Right renal cortex interstitium (tissue), 3 donors: ENCODE measurements around the gene PLCXD3. TPM values are rescaled to one million over a fixed set of nuclear protein-coding genes. Genes with fewer than 3 reads are reported as not detected.

ENCODE experiments used
- DNase-seq, 3 donors: peaks; one replicate each; pipeline ENCODE4 v3.0.0-alpha.2; 2013; ENCODE audit warnings: low read depth in 3 of 3, low spot score in 2 of 3
- polyA plus RNA-seq, 3 donors: library from polyadenylated mRNA; unstranded; fragments of 120-200 nt; gene quantifications; one replicate each; pipeline ENCODE4 v1.2.1, GENCODE V29; 2013; ENCODE audit not compliant: insufficient read length in 3 of 3

PLCXD3 gene
- under 1 TPM; 0.47 to 0.52 (median 0.49) TPM for polyA plus RNA-seq

GRCh38 chr5:41510176-41510831, at the start of gene PLCXD3:
TSS of gene PLCXD3 (minus strand) at chr5:41510601. CDS start at chr5:41510526, 75 bp downstream.
- no peak for DNase-seq

- no peak for DNase-seq
Measured at GRCh38 chr5:41559184-41559583, 48.8 kb upstream of the PLCXD3 start.

- DNase-seq, result no peak
Measured at GRCh38 chr5:41558295-41558694, 47.9 kb upstream of the PLCXD3 start.

GRCh38 chr5:41547991-41548390, 37.6 kb upstream of the PLCXD3 start:
- DNase-seq, result no peak

GRCh38 chr5:41542183-41542582, 31.8 kb upstream of the PLCXD3 start:
- DNase-seq, result no peak

- no peak for DNase-seq
Measured at GRCh38 chr5:41539454-41539853, 29.1 kb upstream of the PLCXD3 start.

- no peak for DNase-seq
Measured at GRCh38 chr5:41537581-41537980, 27.2 kb upstream of the PLCXD3 start.

GRCh38 chr5:41532485-41532884, 22.1 kb upstream of the PLCXD3 start:
- no peak for DNase-seq

- no peak for DNase-seq
Measured at GRCh38 chr5:41527201-41527779, 16.9 kb upstream of the PLCXD3 start.

GRCh38 chr5:41526699-41527098, 16.3 kb upstream of the PLCXD3 start:
- DNase-seq, result no peak

GRCh38 chr5:41524174-41524573, 13.8 kb upstream of the PLCXD3 start:
- DNase-seq, result no peak

- no peak for DNase-seq
Measured at GRCh38 chr5:41522193-41522786, 11.9 kb upstream of the PLCXD3 start.

- DNase-seq, result no peak
Measured at GRCh38 chr5:41519801-41520200, 9.4 kb upstream of the PLCXD3 start.

- no peak for DNase-seq
Measured at GRCh38 chr5:41517909-41518308, 7.5 kb upstream of the PLCXD3 start.

GRCh38 chr5:41511241-41511640, 840 bp upstream of the PLCXD3 start:
- DNase-seq, result no peak

- DNase-seq, result no peak
Measured at GRCh38 chr5:41509399-41510175, 814 bp downstream of the PLCXD3 start.

GRCh38 chr5:41508696-41509398, 1.6 kb downstream of the PLCXD3 start:
- no peak for DNase-seq

- no peak for DNase-seq
Measured at GRCh38 chr5:41508186-41508585, 2.2 kb downstream of the PLCXD3 start.

GRCh38 chr5:41507501-41507900, 2.9 kb downstream of the PLCXD3 start:
- DNase-seq, result no peak

- DNase-seq, result no peak
Measured at GRCh38 chr5:41503860-41504259, 6.5 kb downstream of the PLCXD3 start.

- no peak for DNase-seq
Measured at GRCh38 chr5:41503310-41503709, 7.1 kb downstream of the PLCXD3 start.
